ENCODE data around the gene TTLL12.
A peak's percentile ranks its signal among the peaks of the same experiment; 100 is the strongest.

TTLL12 gene

GRCh38 chr22:43186272-43187170, at the start of gene TTLL12:
Gene TTLL12, minus strand, starts transcription at chr22:43187134. Its CDS starts 65 bp downstream, at chr22:43187069.
- peak; percentile 80 for DNase-seq

- no peak for DNase-seq
These were observed 48.8 kb upstream of the TTLL12 start for GRCh38 chr22:43235445-43236409.

GRCh38 chr22:43234264-43234988, 47.5 kb upstream of the TTLL12 start:
- no peak for DNase-seq

GRCh38 chr22:43233529-43233928, 46.6 kb upstream of the TTLL12 start:
- no peak for DNase-seq

GRCh38 chr22:43232445-43232844, 45.5 kb upstream of the TTLL12 start:
- no peak for DNase-seq

- no peak for DNase-seq
These were observed 44.7 kb upstream of the TTLL12 start for GRCh38 chr22:43231724-43232034.

GRCh38 chr22:43230971-43231723, 44.2 kb upstream of the TTLL12 start:
- DNase-seq = peak; percentile 81

GRCh38 chr22:43230571-43230970, 43.6 kb upstream of the TTLL12 start:
- no peak for DNase-seq

- no peak for DNase-seq
These were observed 41.9 kb upstream of the TTLL12 start for GRCh38 chr22:43228863-43229262.

GRCh38 chr22:43228330-43228729, 41.4 kb upstream of the TTLL12 start:
- DNase-seq = peak; percentile 81

- DNase-seq = no peak
These were observed 40.3 kb upstream of the TTLL12 start for GRCh38 chr22:43227239-43227630.

GRCh38 chr22:43226377-43227238, 39.7 kb upstream of the TTLL12 start:
- peak; percentile 43 for DNase-seq

GRCh38 chr22:43225609-43226008, 38.7 kb upstream of the TTLL12 start:
- DNase-seq = no peak

- no peak for DNase-seq
These were observed 36.1 kb upstream of the TTLL12 start for GRCh38 chr22:43222987-43223386.

- no peak for DNase-seq
These were observed 35.3 kb upstream of the TTLL12 start for GRCh38 chr22:43222262-43222661.

- DNase-seq = no peak
These were observed 33.9 kb upstream of the TTLL12 start for GRCh38 chr22:43220625-43221380.

GRCh38 chr22:43218786-43219185, 31.9 kb upstream of the TTLL12 start:
- no peak for DNase-seq

- no peak for DNase-seq
These were observed 30.5 kb upstream of the TTLL12 start for GRCh38 chr22:43217285-43218030.

- DNase-seq = no peak
These were observed 29.8 kb upstream of the TTLL12 start for GRCh38 chr22:43216738-43217137.

- DNase-seq = no peak
These were observed 27.0 kb upstream of the TTLL12 start for GRCh38 chr22:43213962-43214361.

Data from hematopoietic multipotent progenitor cell treated with erythropoietin and hydrocortisone succinate and interleukin-3 and kit ligand, for 4 days (in vitro differentiated cells).